ENCODE data around the gene ADAMTSL1.

The ADAMTSL1 gene

GRCh38 chr9:18555105-18555883, 81.3 kb downstream of the ADAMTSL1 start:
- no peak for DNase-seq

GRCh38 chr9:18564018-18564880, 90.3 kb downstream of the ADAMTSL1 start:
- DNase-seq, result no peak

DNA sequence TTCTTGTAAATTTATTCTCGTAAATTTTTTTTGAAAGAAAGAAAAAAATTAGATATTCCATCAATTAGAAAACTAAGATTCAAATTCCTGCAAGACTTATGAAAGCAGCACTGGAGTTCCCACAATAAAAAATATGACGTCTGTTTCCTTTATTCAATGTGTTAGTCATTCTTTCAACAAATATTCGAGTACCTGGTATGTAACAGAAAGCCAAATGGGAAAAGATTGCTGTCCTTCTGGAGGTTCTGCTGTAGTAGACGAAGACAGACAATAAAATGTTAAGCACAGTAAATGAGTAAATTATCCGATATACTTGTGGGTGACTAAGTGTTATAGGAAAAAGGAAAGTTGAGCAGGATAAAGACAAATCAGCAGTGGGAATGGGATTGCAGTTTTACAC, 92.2 kb downstream of the ADAMTSL1 start:
- DNase-seq, result no peak

DNA sequence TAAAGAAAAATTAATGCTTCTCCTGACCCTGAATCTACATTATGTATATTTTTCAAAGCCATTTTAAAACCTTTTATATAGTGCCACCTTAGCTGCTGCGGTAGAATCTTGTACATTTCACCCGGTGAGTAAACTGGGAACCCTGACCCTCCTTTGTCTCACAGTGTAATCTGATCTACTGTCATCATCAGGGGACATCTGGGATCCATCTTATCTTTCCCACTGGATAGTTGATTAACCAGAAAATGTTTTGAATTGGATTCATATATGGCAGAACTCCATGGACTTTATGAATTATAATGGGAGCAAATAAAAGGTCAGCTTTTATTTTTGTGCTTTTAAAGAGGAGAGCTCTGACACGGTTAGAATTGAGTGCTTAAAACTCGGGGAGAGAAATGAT, 95.0 kb downstream of the ADAMTSL1 start:
- DNase-seq, result no peak

DNA sequence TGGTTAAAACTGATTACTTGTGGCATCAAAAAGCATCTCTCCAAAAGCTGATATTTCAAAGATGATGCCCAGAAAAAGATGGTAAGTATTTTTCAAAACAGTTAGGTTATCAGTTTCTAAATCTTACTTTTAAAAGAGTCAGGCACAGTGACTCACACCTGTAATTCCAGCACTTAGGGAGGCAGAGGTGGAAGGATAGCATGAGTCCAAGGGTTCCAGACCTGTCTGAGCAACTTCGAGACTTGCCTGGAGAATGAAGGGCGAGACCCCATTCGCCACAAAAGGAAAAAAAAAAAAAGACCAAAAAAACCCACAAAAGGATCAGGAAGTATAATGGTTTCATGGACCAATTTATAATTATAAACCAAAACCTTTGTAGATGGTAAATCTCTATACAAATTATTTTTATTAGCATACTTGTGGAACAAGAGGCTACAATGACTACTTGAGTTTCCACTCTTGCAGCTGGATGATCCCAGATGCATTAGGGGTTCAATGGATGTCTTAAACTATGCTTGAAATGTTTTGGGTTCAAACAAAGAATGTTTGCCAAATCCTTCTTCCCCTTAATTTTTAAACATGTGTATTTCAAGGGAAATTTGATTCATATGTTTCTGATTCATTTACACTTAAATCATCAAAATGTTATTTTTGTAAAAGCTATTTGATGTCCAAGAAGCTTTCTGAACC, 96.1 kb downstream of the ADAMTSL1 start:
- DNase-seq, result no peak

GRCh38 chr9:18573021-18573556, 99.1 kb downstream of the ADAMTSL1 start:
- no peak for DNase-seq

GRCh38 chr9:18575686-18576085, 101.7 kb downstream of the ADAMTSL1 start:
- DNase-seq, result no peak

DNA sequence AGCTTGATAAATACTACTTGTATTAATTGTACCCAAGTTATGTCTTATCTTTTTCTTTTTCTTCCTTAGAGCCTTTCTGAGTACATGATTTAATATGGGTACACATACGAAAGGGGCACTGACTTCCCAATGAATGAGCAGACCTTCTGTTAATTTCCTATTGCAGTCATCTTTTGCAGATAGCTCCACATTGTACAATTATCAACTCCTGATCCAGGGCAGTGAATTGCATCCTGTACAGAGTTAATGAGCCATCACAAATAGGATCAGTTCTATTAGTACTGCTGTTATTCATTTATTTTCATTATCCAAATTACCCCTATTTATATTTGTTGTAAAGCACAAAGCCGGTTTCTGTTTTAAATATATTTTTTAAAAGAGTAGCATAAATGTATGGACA, 105.6 kb downstream of the ADAMTSL1 start:
- DNase-seq, result no peak

DNA sequence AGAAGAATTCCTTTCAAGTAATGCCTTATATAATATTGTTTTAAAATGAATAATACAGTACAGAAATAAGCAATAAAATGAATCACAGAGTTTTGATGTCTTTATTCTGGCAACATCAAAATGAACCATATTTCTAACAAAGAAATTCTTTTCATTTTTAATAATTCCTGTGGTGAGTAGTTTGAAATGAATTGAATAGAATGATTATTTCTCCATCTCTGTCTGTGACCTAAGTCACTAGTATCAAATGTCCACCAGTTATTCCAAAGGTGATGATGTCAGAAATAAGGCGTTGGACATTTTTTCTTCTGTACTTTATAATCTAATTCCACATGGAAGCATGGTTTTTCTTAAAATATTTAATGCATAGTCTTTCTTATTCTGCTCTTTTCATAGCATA, 106.2 kb downstream of the ADAMTSL1 start:
- no peak for DNase-seq

GRCh38 chr9:18585996-18586395, 112.0 kb downstream of the ADAMTSL1 start:
- no peak for DNase-seq

- no peak for DNase-seq
These were observed 114.0 kb downstream of the ADAMTSL1 start for GRCh38 chr9:18588002-18588401.

GRCh38 chr9:18591261-18591660, 117.3 kb downstream of the ADAMTSL1 start:
- DNase-seq, result no peak

DNA sequence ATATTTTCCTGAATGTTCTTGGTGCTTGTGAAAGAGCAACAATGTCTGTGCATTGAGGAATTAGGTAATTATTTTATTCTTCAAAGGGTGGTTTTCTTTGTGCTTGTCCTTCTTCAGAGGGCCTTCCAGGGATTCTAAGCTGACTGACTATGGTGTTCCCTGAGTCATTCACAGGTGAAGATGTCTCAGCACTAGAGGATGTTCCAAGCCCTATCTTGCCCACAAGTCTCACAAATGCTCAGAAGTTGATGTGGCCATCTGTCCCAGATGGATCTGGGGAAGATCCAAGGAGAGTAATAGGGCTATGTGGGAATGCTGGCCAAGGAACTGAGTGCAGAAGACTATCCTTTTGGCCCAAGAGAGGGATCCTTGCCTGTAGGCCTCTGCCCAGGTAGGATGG, 120.9 kb downstream of the ADAMTSL1 start:
- DNase-seq, result no peak

GRCh38 chr9:18595597-18595996, 121.6 kb downstream of the ADAMTSL1 start:
- DNase-seq, result no peak

DNA sequence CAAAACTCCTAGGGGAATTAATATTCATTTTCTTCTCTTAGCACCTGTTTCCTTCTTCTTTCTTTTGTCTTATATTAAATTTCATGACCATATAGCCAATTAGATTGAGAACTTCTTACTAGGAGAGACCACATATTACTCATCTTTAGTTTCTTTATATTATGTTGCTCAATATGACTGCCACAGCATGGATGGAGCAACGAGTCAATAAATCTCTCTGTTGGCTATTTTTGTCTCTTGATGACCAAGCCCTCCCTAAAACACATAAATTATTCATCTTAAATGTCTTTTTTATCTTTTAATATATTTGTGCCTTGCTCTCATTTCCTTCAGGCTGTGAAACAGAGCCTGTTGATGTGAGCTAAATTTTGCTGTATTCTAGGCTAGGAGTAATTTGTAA, 123.0 kb downstream of the ADAMTSL1 start:
- no peak for DNase-seq

DNA sequence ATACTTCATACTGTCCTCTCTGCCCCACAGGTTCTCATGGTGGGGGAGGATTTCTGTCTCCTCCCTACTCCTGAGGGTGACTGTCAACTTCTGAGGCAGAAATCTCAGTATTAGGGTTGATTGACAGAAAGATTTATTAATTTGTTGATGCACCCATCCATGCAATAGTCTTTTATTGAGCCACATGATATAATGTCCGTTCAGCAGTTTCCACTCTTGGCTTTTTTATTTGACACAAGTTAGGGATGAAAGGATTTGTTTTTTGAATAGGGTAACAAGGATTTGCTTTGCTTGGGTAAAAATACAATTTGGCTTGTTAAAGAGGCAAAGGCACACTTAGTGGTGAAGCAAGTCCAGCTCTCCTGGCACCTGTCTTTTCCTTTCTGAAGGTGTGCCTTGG, 125.0 kb downstream of the ADAMTSL1 start:
- no peak for DNase-seq

DNA sequence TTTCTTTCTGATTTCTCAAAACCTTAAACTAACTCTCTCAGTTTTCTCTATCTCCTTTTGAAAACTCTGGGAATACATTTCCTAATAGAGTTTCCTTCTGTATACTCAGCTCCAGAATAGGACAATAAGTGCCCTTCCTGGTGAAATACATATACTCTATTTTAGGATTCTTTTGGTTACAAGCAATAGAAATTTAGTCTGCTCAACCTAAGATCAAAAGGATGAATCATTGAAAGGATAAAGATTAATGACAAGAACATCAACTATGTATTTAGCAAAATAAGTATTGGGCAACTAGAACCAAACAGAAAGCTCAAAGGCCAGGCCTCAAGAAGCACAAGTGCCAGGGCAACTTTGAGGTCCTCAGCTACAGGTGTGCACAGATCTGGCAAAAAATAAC, 127.1 kb downstream of the ADAMTSL1 start:
- no peak for DNase-seq

- DNase-seq, result no peak
These were observed 128.0 kb downstream of the ADAMTSL1 start for GRCh38 chr9:18601956-18602355.

- no peak for DNase-seq
These were observed 131.1 kb downstream of the ADAMTSL1 start for GRCh38 chr9:18604767-18605730.

DNA sequence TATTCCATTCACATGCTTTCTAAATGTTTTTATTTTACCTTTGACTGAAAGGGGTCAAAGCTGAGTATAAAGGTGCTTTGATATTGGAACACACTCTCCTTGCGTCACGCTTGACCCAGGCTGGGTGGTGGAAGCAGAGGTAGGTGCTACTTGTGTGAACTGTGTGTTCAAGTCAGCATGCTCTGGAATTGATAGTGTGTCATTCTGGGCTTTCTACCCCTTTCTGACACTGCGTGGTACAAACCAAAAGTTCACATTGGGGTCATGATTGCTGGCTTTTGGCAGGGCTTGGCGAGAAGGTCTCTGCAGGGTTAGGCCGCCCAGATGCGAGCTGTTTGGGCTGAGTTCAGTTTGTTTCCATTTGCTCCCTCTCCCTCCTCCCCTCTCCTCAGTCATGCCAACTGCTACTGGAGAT, 131.8 kb downstream of the ADAMTSL1 start:
- DNase-seq, result no peak

DNA sequence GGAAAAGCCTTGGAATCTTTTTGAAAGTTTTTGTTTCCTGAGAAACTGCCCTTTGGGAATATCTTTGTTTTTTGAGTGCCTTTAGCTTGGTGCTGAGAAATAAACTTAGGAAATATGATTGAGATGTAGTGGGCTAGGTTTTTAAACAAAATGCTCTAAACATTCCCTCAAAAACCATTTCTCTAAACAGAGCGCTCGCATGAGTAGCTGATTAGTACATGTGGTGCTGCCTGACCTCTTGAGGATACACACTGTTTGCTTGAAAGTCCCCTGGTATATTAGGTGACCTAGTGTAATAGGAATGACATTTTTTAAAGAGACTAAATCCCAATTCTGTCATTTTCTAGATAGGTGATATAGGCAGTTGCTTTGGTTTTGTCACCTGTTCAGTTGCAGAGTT, 132.3 kb downstream of the ADAMTSL1 start:
- no peak for DNase-seq

GRCh38 chr9:18606846-18607245, 132.9 kb downstream of the ADAMTSL1 start:
- DNase-seq, result no peak
